ENCODE data around the gene KCNG2.

The KCNG2 gene

DNA sequence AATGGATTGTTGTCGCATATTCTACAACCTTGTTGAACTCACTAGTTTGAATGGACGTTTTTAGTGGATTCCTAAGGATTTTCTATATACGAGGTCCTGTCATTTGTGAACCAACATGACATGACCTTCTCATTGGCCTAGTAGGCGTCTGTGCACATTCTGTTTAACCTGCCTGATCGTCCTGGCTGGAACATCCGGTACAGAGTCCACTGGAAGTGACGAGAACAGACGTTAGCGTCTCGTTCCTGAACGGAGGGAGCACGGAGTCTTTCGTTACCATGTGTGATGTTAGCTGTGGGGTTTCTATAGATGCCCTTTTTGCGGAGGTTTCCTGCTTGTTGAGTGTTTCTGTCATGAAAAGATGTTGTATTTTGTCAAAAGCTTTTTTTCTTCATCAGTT, 91.8 kb downstream of the KCNG2 start:
- DNase-seq (ENCODE audit: low spot score) (no peak), ATAC-seq (ENCODE audit: low read depth) (no peak)
- H3K27ac ChIP-seq (ENCODE audit: poor library complexity, severe bottlenecking): no peak overlapping the region
- TF ChIP-seq, protein P1, sequence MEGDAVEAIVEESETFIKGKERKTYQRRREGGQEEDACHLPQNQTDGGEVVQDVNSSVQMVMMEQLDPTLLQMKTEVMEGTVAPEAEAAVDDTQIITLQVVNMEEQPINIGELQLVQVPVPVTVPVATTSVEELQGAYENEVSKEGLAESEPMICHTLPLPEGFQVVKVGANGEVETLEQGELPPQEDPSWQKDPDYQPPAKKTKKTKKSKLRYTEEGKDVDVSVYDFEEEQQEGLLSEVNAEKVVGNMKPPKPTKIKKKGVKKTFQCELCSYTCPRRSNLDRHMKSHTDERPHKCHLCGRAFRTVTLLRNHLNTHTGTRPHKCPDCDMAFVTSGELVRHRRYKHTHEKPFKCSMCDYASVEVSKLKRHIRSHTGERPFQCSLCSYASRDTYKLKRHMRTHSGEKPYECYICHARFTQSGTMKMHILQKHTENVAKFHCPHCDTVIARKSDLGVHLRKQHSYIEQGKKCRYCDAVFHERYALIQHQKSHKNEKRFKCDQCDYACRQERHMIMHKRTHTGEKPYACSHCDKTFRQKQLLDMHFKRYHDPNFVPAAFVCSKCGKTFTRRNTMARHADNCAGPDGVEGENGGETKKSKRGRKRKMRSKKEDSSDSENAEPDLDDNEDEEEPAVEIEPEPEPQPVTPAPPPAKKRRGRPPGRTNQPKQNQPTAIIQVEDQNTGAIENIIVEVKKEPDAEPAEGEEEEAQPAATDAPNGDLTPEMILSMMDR (IDR thresholded peaks at IDR 0.05; ENCODE audit: poor library complexity, severe bottlenecking): no peak
- peaks cover 2% of the 10 kb centered on the region for H3K9me3 ChIP-seq (ENCODE audit: severe bottlenecking)
- no peaks in the 10 kb centered on the region for H3K4me1 ChIP-seq (ENCODE audit: insufficient read depth, poor library complexity, severe bottlenecking)
- no peak overlapping the region for H3K4me3 ChIP-seq (ENCODE audit: severe bottlenecking)
- no peaks in the 10 kb centered on the region for H3K36me3 ChIP-seq (ENCODE audit: low read depth)
- H3K27me3 ChIP-seq (ENCODE audit: insufficient read depth, poor library complexity, severe bottlenecking): no peaks in the 10 kb centered on the region

DNA sequence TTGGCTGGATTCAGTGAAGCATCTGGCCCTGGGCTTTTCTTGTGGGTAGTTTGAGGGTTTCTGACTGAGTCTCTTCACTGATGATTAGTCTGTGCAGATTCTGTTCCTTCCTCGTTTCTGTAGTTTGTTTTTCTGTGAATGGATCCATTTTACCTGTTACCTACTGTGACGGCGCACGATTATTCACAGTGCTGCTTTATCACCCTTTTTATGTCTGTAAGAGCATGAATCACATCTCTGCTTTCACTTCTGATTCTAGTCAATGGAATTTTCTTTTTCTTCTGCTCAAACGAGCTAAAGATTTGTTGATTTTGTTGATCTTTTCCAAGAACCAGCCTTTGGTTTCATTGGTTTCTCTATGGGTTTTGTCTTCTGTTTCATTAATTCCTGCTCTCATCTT, 92.9 kb downstream of the KCNG2 start:
- no peaks in the 10 kb centered on the region for H3K4me1 ChIP-seq (ENCODE audit: insufficient read depth, poor library complexity, severe bottlenecking)
- no peaks in the 10 kb centered on the region for H3K36me3 ChIP-seq (ENCODE audit: low read depth)
- DNase-seq (ENCODE audit: low spot score): no peak
- TF ChIP-seq, protein P1 (IDR thresholded peaks at IDR 0.05; ENCODE audit: poor library complexity, severe bottlenecking): no peak
- peaks cover 3% of the 10 kb centered on the region for H3K9me3 ChIP-seq (ENCODE audit: severe bottlenecking)
- no peak overlapping the region for H3K27ac ChIP-seq (ENCODE audit: poor library complexity, severe bottlenecking)
- ATAC-seq (ENCODE audit: low read depth): no peak
- no peaks in the 10 kb centered on the region for H3K27me3 ChIP-seq (ENCODE audit: insufficient read depth, poor library complexity, severe bottlenecking)
- H3K4me3 ChIP-seq (ENCODE audit: severe bottlenecking): no peak overlapping the region

DNA sequence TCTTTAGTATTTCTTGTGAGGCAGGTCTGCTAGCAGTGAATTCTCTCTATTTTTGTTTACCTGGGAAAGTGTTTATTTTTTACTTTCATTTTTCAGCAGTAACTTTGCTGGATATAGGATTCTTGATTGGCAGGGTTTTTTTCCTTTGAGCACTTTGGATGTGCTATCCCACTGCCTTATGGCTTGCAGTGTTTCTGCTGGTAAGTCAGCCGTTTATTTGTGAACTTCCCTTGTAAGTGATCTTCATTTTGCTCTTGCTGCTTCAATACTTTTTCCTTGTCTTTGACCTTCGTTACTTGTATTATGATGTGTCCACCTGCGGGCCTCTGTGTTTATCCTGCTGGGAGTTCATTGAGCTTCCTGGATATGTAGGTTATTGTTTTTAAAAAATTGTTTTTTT, 99.0 kb downstream of the KCNG2 start:
- H3K4me3 ChIP-seq (ENCODE audit: severe bottlenecking): no peak overlapping the region
- H3K9me3 ChIP-seq (ENCODE audit: severe bottlenecking): peaks cover 22% of the 10 kb centered on the region
- ATAC-seq (ENCODE audit: low read depth) (no peak), DNase-seq (ENCODE audit: low spot score) (no peak)
- no peaks in the 10 kb centered on the region for H3K27me3 ChIP-seq (ENCODE audit: insufficient read depth, poor library complexity, severe bottlenecking)
- TF ChIP-seq, protein P1 (IDR thresholded peaks at IDR 0.05; ENCODE audit: poor library complexity, severe bottlenecking): no peak
- no peaks in the 10 kb centered on the region for H3K4me1 ChIP-seq (ENCODE audit: insufficient read depth, poor library complexity, severe bottlenecking)
- no peak overlapping the region for H3K27ac ChIP-seq (ENCODE audit: poor library complexity, severe bottlenecking)
- H3K36me3 ChIP-seq (ENCODE audit: low read depth): no peaks in the 10 kb centered on the region

DNA sequence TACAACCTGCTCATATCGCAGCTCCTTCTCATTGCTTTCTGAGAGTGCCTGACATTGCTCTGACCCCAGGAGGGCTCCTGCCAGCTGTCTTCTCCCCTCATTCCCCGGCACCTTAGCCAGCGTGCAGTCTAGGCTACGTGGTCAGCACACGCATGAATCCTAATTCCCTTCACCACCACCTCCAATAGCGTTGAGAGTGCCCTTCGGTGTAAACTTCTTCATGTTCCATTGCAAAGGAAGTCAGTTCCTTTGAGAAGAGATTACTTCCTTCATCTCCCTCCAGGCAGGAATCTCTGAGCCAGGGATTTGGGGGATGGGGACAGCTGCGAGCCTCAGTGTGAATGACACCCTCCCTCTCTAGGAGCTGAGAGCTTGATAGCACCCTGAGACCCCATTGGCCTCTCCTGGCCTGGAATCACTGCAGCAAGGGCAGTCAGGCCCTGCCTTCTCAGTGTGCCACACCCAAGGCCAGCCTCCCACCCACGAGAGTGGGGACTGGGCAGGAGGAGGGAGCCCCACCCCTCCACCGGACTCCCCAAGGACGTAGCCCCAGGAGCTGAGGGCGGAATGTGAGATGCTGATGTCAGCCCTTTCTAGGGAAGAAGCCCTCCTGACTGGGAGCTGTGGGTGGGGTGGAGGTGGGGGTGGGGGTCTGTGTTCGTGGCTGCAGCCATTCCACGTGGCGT, 100.3 kb downstream of the KCNG2 start:
- Histone ChIP-seq H3K27ac (ENCODE audit: poor library complexity, severe bottlenecking) (no peak overlapping the region), H3K4me3 (ENCODE audit: severe bottlenecking) (no peak overlapping the region), H3K36me3 (ENCODE audit: low read depth) (no peaks in the 10 kb centered on the region), H3K4me1 (ENCODE audit: insufficient read depth, poor library complexity, severe bottlenecking) (no peaks in the 10 kb centered on the region), H3K9me3 (ENCODE audit: severe bottlenecking) (peaks cover 21% of the 10 kb centered on the region), H3K27me3 (ENCODE audit: insufficient read depth, poor library complexity, severe bottlenecking) (no peaks in the 10 kb centered on the region)
- DNase-seq (ENCODE audit: low spot score): no peak
- TF ChIP-seq, protein P1 (IDR thresholded peaks at IDR 0.05; ENCODE audit: poor library complexity, severe bottlenecking): no peak
- ATAC-seq (ENCODE audit: low read depth): no peak

DNA sequence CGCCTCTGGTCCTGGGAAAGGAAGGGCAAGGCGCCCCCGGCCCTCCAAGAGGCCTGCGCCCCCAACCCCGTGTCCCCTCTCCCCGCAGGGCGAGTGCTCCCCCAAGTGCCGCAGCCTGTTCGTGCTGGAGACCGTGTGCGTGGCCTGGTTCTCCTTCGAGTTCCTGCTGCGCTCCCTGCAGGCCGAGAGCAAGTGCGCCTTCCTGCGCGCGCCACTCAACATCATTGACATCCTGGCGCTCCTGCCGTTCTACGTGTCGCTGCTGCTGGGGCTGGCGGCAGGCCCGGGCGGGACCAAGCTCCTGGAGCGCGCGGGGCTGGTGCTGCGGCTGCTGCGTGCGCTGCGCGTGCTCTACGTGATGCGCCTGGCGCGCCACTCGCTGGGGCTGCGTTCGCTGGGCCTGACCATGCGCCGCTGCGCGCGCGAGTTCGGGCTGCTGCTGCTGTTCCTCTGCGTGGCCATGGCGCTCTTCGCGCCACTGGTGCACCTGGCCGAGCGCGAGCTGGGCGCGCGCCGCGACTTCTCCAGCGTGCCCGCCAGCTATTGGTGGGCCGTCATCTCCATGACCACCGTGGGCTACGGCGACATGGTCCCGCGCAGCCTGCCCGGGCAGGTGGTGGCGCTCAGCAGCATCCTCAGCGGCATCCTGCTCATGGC, 101.3 kb downstream of the KCNG2 start:
- no peak overlapping the region for H3K4me3 ChIP-seq (ENCODE audit: severe bottlenecking)
- TF ChIP-seq, protein P1 (IDR thresholded peaks at IDR 0.05; ENCODE audit: poor library complexity, severe bottlenecking): no peak
- ATAC-seq (ENCODE audit: low read depth): no peak
- H3K36me3 ChIP-seq (ENCODE audit: low read depth): no peaks in the 10 kb centered on the region
- H3K4me1 ChIP-seq (ENCODE audit: insufficient read depth, poor library complexity, severe bottlenecking): no peaks in the 10 kb centered on the region
- no peaks in the 10 kb centered on the region for H3K27me3 ChIP-seq (ENCODE audit: insufficient read depth, poor library complexity, severe bottlenecking)
- DNase-seq (ENCODE audit: low spot score): peak; percentile 49
- H3K9me3 ChIP-seq (ENCODE audit: severe bottlenecking): peaks cover 21% of the 10 kb centered on the region
- H3K27ac ChIP-seq (ENCODE audit: poor library complexity, severe bottlenecking): no peak overlapping the region

Measured in RWPE2 (cell line).